K562 (cell line): ENCODE results near the gene PCBP3. TPM values are rescaled to one million over a fixed set of nuclear protein-coding genes. Genes with fewer than 3 reads are reported as not detected.

Experiments
- ATAC-seq: fragments of 200-7000 bp; cut with Tn5 transposase; 3 replicates; pipeline ENCODE4 v1.9.1; 2020; ENCODE audit warnings: moderate library complexity
- BruUV-seq: library from RNA; stranded (reverse); fragments of 400-500 nt; replicated peaks from 2 replicates; lab custom pipeline; 2021; lab: Mats Ljungman, UMichigan
- CTCF ChIA-PET: fragments of 300-600 bp; formaldehyde crosslinking; extraction: SDS; loops from one replicate; lab custom pipeline; 2021; ENCODE audit warnings: low intra/inter-chr PET ratio; lab: Yijun Ruan, JAX
- POLR2A ChIA-PET: fragments of 300-600, 350-650 bp; sonication (Branson Sonifier 250); formaldehyde crosslinking; extraction: SDS; loops from one replicate; lab custom pipeline; 2021; ENCODE audit warnings: antibody characterized with exemption, inconsistent platforms; lab: Yijun Ruan, JAX
- DNase-seq, 4 experiments: peaks; one replicate each; pipeline versions ENCODE4 v3.0.0 to v3.0.0-alpha.2; 2011 to 2018; ENCODE audit warnings: low spot score in 3 of 4, mixed read lengths in 3 of 4; ENCODE audit errors: extremely low read depth in 1 of 4
- FAIRE-seq: peaks from 2 replicates; lab custom pipeline; 2011; peaks lifted over from hg19 to GRCh38; lab: Jason Lieb, UNC
- H2AFZ ChIP-seq: 2 replicates; pipeline ENCODE4 v1.6.0; 2011; ENCODE audit warnings: low read depth, low read length, control low read depth, inconsistent platforms
- H3K27ac ChIP-seq: fragments of 200-600 bp; 3 replicates; pipeline ENCODE4 v1.8.0; 2011; ENCODE audit warnings: low read depth, mild to moderate bottlenecking, control low read depth, inconsistent platforms, low read length, moderate library complexity, mixed read lengths; ENCODE audit errors: extremely low read depth
- H3K27me3 ChIP-seq, 2 experiments: fragments of 300-600 bp in 1 of 2; 2 replicates in 1 of 2; 3 replicates in 1 of 2; pipeline versions ENCODE4 v1.6.0 to v1.8.0; 2011; ENCODE audit warnings: inconsistent platforms in 2 of 2, low read length in 2 of 2, mild to moderate bottlenecking in 1 of 2, mixed read lengths in 1 of 2, moderate library complexity in 1 of 2; ENCODE audit not compliant: control insufficient read depth in 2 of 2, insufficient read depth in 2 of 2
- H3K36me3 ChIP-seq: fragments of 300-600 bp; 3 replicates; pipeline ENCODE4 v1.8.0; 2011; ENCODE audit warnings: mild to moderate bottlenecking, low read length, inconsistent platforms; ENCODE audit not compliant: control insufficient read depth, insufficient read depth
- H3K4me1 ChIP-seq, 2 experiments: fragments of 200-600 bp in 1 of 2; replicated peaks in 1 of 2; 2 replicates in 1 of 2; 3 replicates in 1 of 2; pipeline versions ENCODE4 v1.5.1 to v1.8.0; 2011; ENCODE audit warnings: inconsistent platforms in 2 of 2, low read length in 2 of 2, mild to moderate bottlenecking in 1 of 2, mixed read lengths in 1 of 2, moderate library complexity in 1 of 2; ENCODE audit not compliant: control insufficient read depth in 2 of 2, insufficient read depth in 2 of 2
- H3K4me2 ChIP-seq: 2 replicates; pipeline ENCODE4 v1.6.1; 2011; ENCODE audit warnings: low read length, control low read depth, inconsistent platforms, mixed read lengths; ENCODE audit not compliant: insufficient read depth
- H3K4me3 ChIP-seq: fragments of 200-600 bp; sonication (generic), shearing (Covaris generic); 2 replicates; pipeline ENCODE4 v1.5.1; 2016; ENCODE audit warnings: control low read depth, inconsistent platforms
- H3K79me2 ChIP-seq: fragments of 200-600 bp; 3 replicates; pipeline ENCODE4 v1.8.0; 2011; ENCODE audit warnings: low read length, inconsistent platforms; ENCODE audit not compliant: control insufficient read depth, insufficient read depth
- H3K9ac ChIP-seq, 2 experiments: 2 replicates each; pipeline versions ENCODE4 v1.6.0 to v1.6.1; 2011; ENCODE audit warnings: low read depth in 2 of 2, low read length in 2 of 2, control low read depth in 1 of 2, inconsistent platforms in 1 of 2, mild to moderate bottlenecking in 1 of 2, mixed read lengths in 1 of 2; ENCODE audit not compliant: insufficient read depth in 1 of 2
- H3K9me1 ChIP-seq: one replicate; pipeline ENCODE4 v1.6.0; 2011; ENCODE audit warnings: inconsistent platforms, mild to moderate bottlenecking, low read length, moderate library complexity; ENCODE audit not compliant: control insufficient read depth, insufficient read depth
- H3K9me3 ChIP-seq: replicated peaks from 2 replicates; pipeline ENCODE4 v1.5.1; 2011; ENCODE audit warnings: low read depth, low read length, inconsistent platforms; ENCODE audit not compliant: control insufficient read depth, insufficient read depth
- H4K20me1 ChIP-seq: replicated peaks from 2 replicates; pipeline ENCODE4 v1.6.1; 2011; ENCODE audit warnings: low read length, inconsistent platforms, mixed read lengths; ENCODE audit not compliant: control insufficient read depth, insufficient read depth
- ARID1B ChIP-seq: fragments of 450-650 bp; IDR thresholded peaks from 2 replicates; pipeline ENCODE4 v1.6.1; 2016; ENCODE audit warnings: antibody characterized with exemption, mild to moderate bottlenecking, inconsistent platforms
- C11orf30 ChIP-seq: fragments of 450-650 bp; IDR thresholded peaks from 2 replicates; pipeline ENCODE4 v1.6.1; 2016; ENCODE audit warnings: low read depth, mild to moderate bottlenecking
- CTBP1 ChIP-seq: fragments of 450-650 bp; IDR thresholded peaks from 2 replicates; pipeline ENCODE4 v1.6.1; 2016; ENCODE audit warnings: borderline replicate concordance
- HMGN3 ChIP-seq: IDR thresholded peaks from 2 replicates; pipeline ENCODE4 v1.6.1; 2011; ENCODE audit warnings: borderline replicate concordance, low read depth, mild to moderate bottlenecking, mixed read lengths, low read length; ENCODE audit not compliant: insufficient read length; ENCODE audit errors: extremely low read depth
- MCM7 ChIP-seq, 2 experiments: fragments of 450-650 bp; IDR thresholded peaks; 2 replicates each; pipeline ENCODE4 v1.6.1; 2016 to 2018
- NCOA6 ChIP-seq: fragments of 450-650 bp; IDR thresholded peaks from 2 replicates; pipeline ENCODE4 v1.6.1; 2017; ENCODE audit warnings: mild to moderate bottlenecking
- NR1H2 ChIP-seq: sonication (generic); formaldehyde crosslinking; IDR thresholded peaks from 2 replicates; pipeline ENCODE4 v1.4.0; 2020; ENCODE audit warnings: mild to moderate bottlenecking, missing genetic modification reagents
- NR4A1 ChIP-seq, 2 experiments: fragments of 250-450 bp in 1 of 2; fragments of 450-650 bp in 1 of 2; sonication (Bioruptor Pico) in 1 of 2; IDR thresholded peaks; 2 replicates each; pipeline versions ENCODE4 v1.4.0 to v1.6.1; 2016 to 2020; ENCODE audit warnings: mild to moderate bottlenecking in 2 of 2, missing compliant biosample characterization in 1 of 2, missing genetic modification characterization in 1 of 2, moderate library complexity in 1 of 2
- PTRF ChIP-seq: fragments of 450-650 bp; IDR thresholded peaks from 2 replicates; pipeline ENCODE4 v1.6.1; 2016; ENCODE audit warnings: mild to moderate bottlenecking, missing genetic modification characterization, missing compliant biosample characterization
- PYGO2 ChIP-seq: fragments of 450-650 bp; IDR thresholded peaks from 2 replicates; pipeline ENCODE4 v1.6.1; 2016; ENCODE audit warnings: mild to moderate bottlenecking, missing genetic modification characterization, moderate library complexity, missing compliant biosample characterization
- RBFOX2 ChIP-seq: fragments of 200-400 bp; formaldehyde crosslinking; IDR thresholded peaks from 2 replicates; pipeline ENCODE4 v1.6.1; 2017; ENCODE audit warnings: low read depth, mild to moderate bottlenecking, low read length, moderate library complexity
- SAFB2 ChIP-seq: fragments of 200-400 bp; formaldehyde crosslinking; IDR thresholded peaks from 2 replicates; pipeline ENCODE4 v1.6.1; 2018; ENCODE audit warnings: borderline replicate concordance, low read length, low read depth, moderate library complexity; ENCODE audit not compliant: severe bottlenecking
- SMAD3 ChIP-seq: fragments of 450-650 bp; formaldehyde crosslinking; conservative IDR thresholded peaks from 2 replicates; pipeline ENCODE4 v1.4.0; 2020; ENCODE audit warnings: mild to moderate bottlenecking
- TCF7L2 ChIP-seq: fragments of 150-350 bp; IDR thresholded peaks from 2 replicates; pipeline ENCODE4 v1.6.1; 2016; ENCODE audit warnings: low read depth, mild to moderate bottlenecking, low read length, moderate library complexity
- ZNF143 ChIP-seq: sonication (generic); formaldehyde crosslinking; IDR thresholded peaks from 2 replicates; pipeline ENCODE4 v1.9.0; 2022; ENCODE audit warnings: mild to moderate bottlenecking, missing genetic modification reagents
- ZNF707 ChIP-seq: fragments of 250-450 bp; sonication (Bioruptor Pico); conservative IDR thresholded peaks from 2 replicates; pipeline ENCODE4 v1.8.0; 2022; ENCODE audit warnings: inconsistent platforms, mild to moderate bottlenecking, moderate library complexity
- WGBS: fragments of 100-300 bp; shearing (Covaris generic); methylation state at CpG from one replicate; pipeline ENCODE4 v1.1.6; 2016; ENCODE audit warnings: low coverage, mixed read lengths; ENCODE audit not compliant: insufficient coverage; ENCODE audit errors: missing lambda C conversion rate; 5-methylcytosine and 5-hydroxymethylcytosine counted together
- in situ Hi-C: fragments of 300-500 bp; cut with MboI; formaldehyde crosslinking; loops from 4 replicates; pipeline ENCODE4 v1.15.0; 2018; ENCODE audit warnings: inconsistent platforms, mixed read lengths
- intact Hi-C: fragments of 100-400 bp; cut with micrococcal nuclease; formaldehyde crosslinking; loops from 2 replicates; pipeline ENCODE4 v1.14.2; 2022
- polyA plus RNA-seq, 8 experiments: library from polyadenylated mRNA; depleted of rRNA in 4 of 8; stranded (reverse) in 5 of 8; unstranded in 3 of 8; fragments of >200 nt; fragmentation: Nextera tagmentation in 2 of 8; fragmentation: Illumina TruSeq in 1 of 8; extraction: Ambion mirVana in 2 of 8; extraction: Trizol in 1 of 8; gene quantifications; 2 replicates each; pipeline versions ENCODE4 v1.2.1 to v1.2.3, GENCODE V29; 2011 to 2014; ENCODE audit warnings: inconsistent platforms in 1 of 8, missing spikeins in 1 of 8
- total RNA-seq, 7 experiments: library from RNA; depleted of rRNA in 6 of 7; stranded (reverse); fragments of >200 nt in 6 of 7; fragmentation: Illumina TruSeq in 2 of 7; extraction: Trizol in 2 of 7; gene quantifications; 2 replicates each; pipeline versions ENCODE4 v1.2.1 to v1.2.3, GENCODE V29; 2011 to 2021; ENCODE audit warnings: low replicate concordance in 1 of 7
- TF ChIP-seq, protein P1 (sequence below): fragments of 250-450 bp; sonication (Bioruptor Pico); IDR thresholded peaks from 2 replicates; pipeline ENCODE4 v1.4.0; 2020; ENCODE audit warnings: mild to moderate bottlenecking, moderate library complexity, borderline replicate concordance

PCBP3 gene
- total and polyA plus RNA-seq, 9 of the 15 experiments (the other 6 are each of a cell fraction or from before 2014, with no cell fraction given), result 0.18 TPM; not detected in 8

DNA sequence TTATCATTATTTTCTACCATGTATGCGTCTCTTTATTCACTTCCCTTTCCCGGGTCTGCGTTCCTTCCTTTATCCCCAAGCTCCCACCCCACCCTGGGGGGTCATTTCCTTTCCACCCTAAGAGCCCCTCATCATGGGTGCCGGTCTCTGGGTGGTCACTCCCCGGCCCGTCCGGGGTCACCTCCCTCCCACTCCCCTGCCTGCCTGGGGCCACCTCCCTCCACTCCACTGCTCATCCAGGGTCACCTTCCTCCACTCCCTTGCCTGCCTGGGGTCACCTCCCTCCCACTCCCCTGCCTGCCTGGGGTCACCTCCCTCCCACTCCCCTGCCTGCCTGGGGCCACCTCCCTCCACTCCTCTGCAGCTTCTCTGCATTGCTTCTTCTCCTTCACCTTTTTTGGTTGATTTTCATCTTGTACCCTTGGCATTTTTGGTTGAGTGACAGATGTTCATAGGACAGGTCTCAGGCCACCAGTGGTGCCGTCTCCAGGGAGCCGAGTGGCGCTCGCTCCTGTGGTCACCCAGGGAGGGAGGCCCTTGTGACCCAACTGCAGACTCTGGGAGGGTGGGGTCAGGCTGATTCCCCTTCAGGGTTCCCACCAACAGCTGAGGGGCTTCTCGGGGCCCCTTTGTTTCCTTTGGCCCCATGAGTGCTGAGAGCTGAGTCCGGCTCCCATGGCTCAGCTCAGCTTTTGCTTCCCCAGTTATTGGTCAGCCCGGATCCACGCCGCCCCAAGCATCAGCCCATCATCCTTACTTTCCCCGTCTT lies 48.6 kb upstream of the PCBP3 start:
- no TSS peak for BruUV-seq
- no peaks in the 10 kb centered on the region; a peak in 1 of 5 replicates for H3K27me3 ChIP-seq
- peaks cover 48% of the 10 kb centered on the region for H3K36me3 ChIP-seq
- H3K9me3 ChIP-seq, result no peaks in the 10 kb centered on the region
- H4K20me1 ChIP-seq, result peaks cover 15% of the 10 kb centered on the region; the same call in 1 of the 2 replicates
- H3K4me3 ChIP-seq, result peak overlapping the region; percentile 46
- ATAC-seq (no peak), FAIRE-seq (no peak), DNase-seq (peak in 1 of 4 experiments; percentile 11)
- no peak overlapping the region for H2AFZ ChIP-seq
- peaks cover 23 to 59% of the 10 kb centered on the region in 2 experiments for H3K4me1 ChIP-seq
- H3K79me2 ChIP-seq, result peaks cover 41% of the 10 kb centered on the region
- POLR2A ChIA-PET, result interaction anchor here (0.6 to 1.1 kb wide), 2 partner anchors 55 to 516 kb away, joined by 3 to 4 read pairs; no protein-coding TSS in a partner anchor
- 63% methylated on average over 16 of the region's 17 CpGs for WGBS
- peaks cover 12% of the 10 kb centered on the region for H3K9me1 ChIP-seq
- intact Hi-C loops, result loop anchor here (5.0 kb wide), 3 partner anchors 118 to 303 kb away; no protein-coding TSS in a partner anchor
- peak overlapping the region; percentile 70; the same call in 1 of the 3 replicates for H3K27ac ChIP-seq
- in situ Hi-C loops, result loop anchor here (5.0 kb wide), 1 partner anchor 38 kb away; no protein-coding TSS in a partner anchor
- H3K9ac ChIP-seq, result peak overlapping the region; percentile 77 to 81
- peak overlapping the region; percentile 80 for H3K4me2 ChIP-seq
- CTCF ChIA-PET, result interaction anchor here (0.6 kb wide), 1 partner anchor 19 kb away, joined by 4 read pairs; no protein-coding TSS in a partner anchor
- TF ChIP-seq NCOA6 (no peak), MCM7 (IDR thresholded peaks at IDR 0.05) (no peak), NR1H2 (CRISPR knock-in tag) (no peak), RBFOX2 (peak; percentile 64), ZNF707 (CRISPR knock-in tag) (no peak), ZNF143 (CRISPR knock-in tag) (no peak), CTBP1 (no peak), TCF7L2 (no peak), PTRF (tag) (no peak), SAFB2 (no peak), NR4A1 (CRISPR knock-in tag; IDR thresholded peaks at IDR 0.05) (no peak), NR4A1 (tag; IDR thresholded peaks at IDR 0.05) (no peak), ARID1B (no peak), HMGN3 (no peak), PYGO2 (tag) (no peak), C11orf30 (no peak), SMAD3 (CRISPR knock-in tag) (no peak)
- TF ChIP-seq, protein P1, sequence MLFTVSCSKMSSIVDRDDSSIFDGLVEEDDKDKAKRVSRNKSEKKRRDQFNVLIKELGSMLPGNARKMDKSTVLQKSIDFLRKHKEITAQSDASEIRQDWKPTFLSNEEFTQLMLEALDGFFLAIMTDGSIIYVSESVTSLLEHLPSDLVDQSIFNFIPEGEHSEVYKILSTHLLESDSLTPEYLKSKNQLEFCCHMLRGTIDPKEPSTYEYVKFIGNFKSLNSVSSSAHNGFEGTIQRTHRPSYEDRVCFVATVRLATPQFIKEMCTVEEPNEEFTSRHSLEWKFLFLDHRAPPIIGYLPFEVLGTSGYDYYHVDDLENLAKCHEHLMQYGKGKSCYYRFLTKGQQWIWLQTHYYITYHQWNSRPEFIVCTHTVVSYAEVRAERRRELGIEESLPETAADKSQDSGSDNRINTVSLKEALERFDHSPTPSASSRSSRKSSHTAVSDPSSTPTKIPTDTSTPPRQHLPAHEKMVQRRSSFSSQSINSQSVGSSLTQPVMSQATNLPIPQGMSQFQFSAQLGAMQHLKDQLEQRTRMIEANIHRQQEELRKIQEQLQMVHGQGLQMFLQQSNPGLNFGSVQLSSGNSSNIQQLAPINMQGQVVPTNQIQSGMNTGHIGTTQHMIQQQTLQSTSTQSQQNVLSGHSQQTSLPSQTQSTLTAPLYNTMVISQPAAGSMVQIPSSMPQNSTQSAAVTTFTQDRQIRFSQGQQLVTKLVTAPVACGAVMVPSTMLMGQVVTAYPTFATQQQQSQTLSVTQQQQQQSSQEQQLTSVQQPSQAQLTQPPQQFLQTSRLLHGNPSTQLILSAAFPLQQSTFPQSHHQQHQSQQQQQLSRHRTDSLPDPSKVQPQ (CRISPR knock-in tag), result no peak
